K562 (cell line): ENCODE data around the gene DNM1. TPM values are rescaled to one million over a fixed set of nuclear protein-coding genes. Genes with fewer than 3 reads are reported as not detected.

Source experiments
- ARID3A ChIP-seq: IDR thresholded peaks from 2 replicates; pipeline ENCODE4 v1.6.1; 2012; ENCODE audit warnings: low read depth, low read length, improper control_type of control experiment, borderline replicate concordance
- ELK3 ChIP-seq: fragments of 450-650 bp; formaldehyde crosslinking; IDR thresholded peaks from 2 replicates; pipeline ENCODE4 v1.4.0; 2020; ENCODE audit warnings: mild to moderate bottlenecking
- JUND ChIP-seq, 2 experiments: IDR thresholded peaks; 2 replicates in 1 of 2; 3 replicates in 1 of 2; pipeline ENCODE4 v1.6.1; 2011; ENCODE audit warnings: borderline replicate concordance in 2 of 2, low read depth in 2 of 2, low read length in 2 of 2, improper control_type of control experiment in 1 of 2, missing biosample characterization in 1 of 2, missing genetic modification characterization in 1 of 2, missing genetic modification reagents in 1 of 2
- RBFOX2 ChIP-seq: fragments of 200-400 bp; formaldehyde crosslinking; IDR thresholded peaks from 2 replicates; pipeline ENCODE4 v1.6.1; 2017; ENCODE audit warnings: low read depth, mild to moderate bottlenecking, low read length, moderate library complexity
- TBL1XR1 ChIP-seq, 2 experiments: IDR thresholded peaks; 2 replicates each; pipeline ENCODE4 v1.6.1; 2012; ENCODE audit warnings: improper control_type of control experiment in 2 of 2, low read length in 2 of 2, mild to moderate bottlenecking in 1 of 2
- TEAD4 ChIP-seq, 2 experiments: sonication (generic) in 1 of 2; formaldehyde crosslinking in 1 of 2; IDR thresholded peaks; 2 replicates each; pipeline versions ENCODE4 v1.6.1 to v1.8.0; 2012 to 2022; ENCODE audit warnings: borderline replicate concordance in 1 of 2, inconsistent platforms in 1 of 2, low read length in 1 of 2, mild to moderate bottlenecking in 1 of 2, missing genetic modification reagents in 1 of 2
- ZFX ChIP-seq: sonication (generic); formaldehyde crosslinking; IDR thresholded peaks from 2 replicates; pipeline ENCODE4 v1.8.0; 2022; ENCODE audit warnings: mild to moderate bottlenecking, missing genetic modification reagents, moderate library complexity
- ZNF707 ChIP-seq: fragments of 250-450 bp; sonication (Bioruptor Pico); conservative IDR thresholded peaks from 2 replicates; pipeline ENCODE4 v1.8.0; 2022; ENCODE audit warnings: inconsistent platforms, mild to moderate bottlenecking, moderate library complexity
- polyA plus RNA-seq, 8 experiments: library from polyadenylated mRNA; depleted of rRNA in 4 of 8; stranded (reverse) in 5 of 8; unstranded in 3 of 8; fragments of >200 nt; fragmentation: Nextera tagmentation in 2 of 8; fragmentation: Illumina TruSeq in 1 of 8; extraction: Ambion mirVana in 2 of 8; extraction: Trizol in 1 of 8; gene quantifications; 2 replicates each; pipeline versions ENCODE4 v1.2.1 to v1.2.3, GENCODE V29; 2011 to 2014; ENCODE audit warnings: inconsistent platforms in 1 of 8, missing spikeins in 1 of 8
- total RNA-seq, 7 experiments: library from RNA; depleted of rRNA in 6 of 7; stranded (reverse); fragments of >200 nt in 6 of 7; fragmentation: Illumina TruSeq in 2 of 7; extraction: Trizol in 2 of 7; gene quantifications; 2 replicates each; pipeline versions ENCODE4 v1.2.1 to v1.2.3, GENCODE V29; 2011 to 2021; ENCODE audit warnings: low replicate concordance in 1 of 7

DNM1 gene
- total and polyA plus RNA-seq, 9 of the 15 experiments (the other 6 are each of a cell fraction or from before 2014, with no cell fraction given) = 0.39 to 23.1 (median 9.1) TPM

GRCh38 chr9:128298535-128299482, 95.6 kb downstream of the DNM1 start (continued):
- TF ChIP-seq JUND (IDR thresholded peaks at IDR 0.05; ENCODE audit: borderline replicate concordance, low read depth, low read length) (peak; percentile 88), JUND (tag; IDR thresholded peaks at IDR 0.05; ENCODE audit: borderline replicate concordance, low read depth, low read length) (peak; percentile 67; the same call in 1 of the 3 replicates), ZFX (CRISPR knock-in tag) (no peak), ELK3 (no peak), TEAD4 (IDR thresholded peaks at IDR 0.05; ENCODE audit: low read length) (peak; percentile 88), TEAD4 (CRISPR knock-in tag; IDR thresholded peaks at IDR 0.05; ENCODE audit: borderline replicate concordance) (no peak), TBL1XR1 (IDR thresholded peaks at IDR 0.05; ENCODE audit: low read length in 2 of 2) (peak; percentile 52 to 79; a peak in 2 of 4 replicates), ARID3A (0 out of 2 replicates have a peak, but pooled peaks have one; percentile 15), ZNF707 (0 out of 2 replicates have a peak, but pooled peaks have one; percentile 11), RBFOX2 (no peak)
